Testis (tissue), 2 donors: Measurements from ENCODE around the gene NLGN1.

ENCODE experiments used
- CTCF ChIP-seq, 3 experiments: fragments of 450-650 bp in 2 of 3; fragments of 200-600 bp in 1 of 3; sonication (generic) in 1 of 3; IDR thresholded peaks; one replicate each; pipeline ENCODE4 v1.5.1; 2016 to 2019; ENCODE audit warnings: antibody characterized with exemption in 3 of 3, mild to moderate bottlenecking in 2 of 3, moderate library complexity in 1 of 3
- POLR2A ChIP-seq: fragments of 450-650 bp; IDR thresholded peaks from one replicate; pipeline ENCODE4 v1.6.1; 2017; ENCODE audit warnings: antibody characterized with exemption, mild to moderate bottlenecking, moderate library complexity

- TF ChIP-seq POLR2A (no peak), CTCF (IDR thresholded peaks at IDR 0.05) (no peak)
Measured at GRCh38 chr3:174276826-174277225, 879.3 kb downstream of the NLGN1 start.
